Pons (tissue), 1 donor: ENCODE measurements around the gene CELSR1.
"Not testable (repeated sequence)": the region's sequence is repeated elsewhere in the genome, so short reads cannot be mapped to it uniquely, and the experiment has no call there.

Experiments used
- DNase-seq: peaks from one replicate; pipeline ENCODE4 v3.0.0-alpha.2; 2016; ENCODE audit warnings: low spot score

CELSR1 gene

DNA sequence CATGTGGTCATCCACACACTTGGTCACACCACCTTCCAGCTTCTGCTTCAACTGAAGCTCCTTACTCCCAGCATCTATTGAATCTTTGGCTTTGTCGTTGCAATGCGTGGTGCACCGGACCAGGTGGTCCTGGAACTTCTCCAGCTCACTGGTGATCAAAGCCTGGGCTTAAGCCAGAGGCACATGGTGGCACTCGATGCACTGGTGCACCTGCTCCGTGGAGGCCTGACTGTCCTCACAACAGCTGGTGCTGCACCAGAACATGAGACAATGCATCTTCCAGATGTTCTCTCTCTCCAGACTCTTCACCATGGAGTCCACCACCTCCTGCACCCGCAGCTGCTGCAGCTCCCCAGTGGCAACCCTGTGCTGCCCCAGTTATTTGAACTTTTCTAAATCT is 56.0 kb downstream of the CELSR1 start:
- no peak for DNase-seq

DNA sequence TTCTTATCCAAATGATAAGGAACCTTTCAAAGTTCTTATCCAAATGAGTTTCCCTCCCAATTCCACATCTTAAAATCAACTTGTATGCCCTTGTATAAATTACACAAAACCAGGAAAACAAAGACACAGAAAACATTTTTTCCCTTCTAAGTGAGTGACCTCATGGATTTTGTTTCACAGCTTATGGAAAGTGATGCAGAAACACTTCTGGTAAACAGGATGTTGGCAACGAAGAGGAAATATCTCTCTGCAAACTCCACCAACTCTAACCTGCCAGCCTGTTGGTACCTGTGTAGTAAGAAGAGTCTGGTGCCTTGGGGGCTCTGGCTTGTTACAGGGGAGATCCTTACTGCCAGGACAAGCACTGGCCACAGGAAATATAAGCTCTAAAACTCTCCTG is 57.0 kb downstream of the CELSR1 start:
- no peak for DNase-seq

DNA sequence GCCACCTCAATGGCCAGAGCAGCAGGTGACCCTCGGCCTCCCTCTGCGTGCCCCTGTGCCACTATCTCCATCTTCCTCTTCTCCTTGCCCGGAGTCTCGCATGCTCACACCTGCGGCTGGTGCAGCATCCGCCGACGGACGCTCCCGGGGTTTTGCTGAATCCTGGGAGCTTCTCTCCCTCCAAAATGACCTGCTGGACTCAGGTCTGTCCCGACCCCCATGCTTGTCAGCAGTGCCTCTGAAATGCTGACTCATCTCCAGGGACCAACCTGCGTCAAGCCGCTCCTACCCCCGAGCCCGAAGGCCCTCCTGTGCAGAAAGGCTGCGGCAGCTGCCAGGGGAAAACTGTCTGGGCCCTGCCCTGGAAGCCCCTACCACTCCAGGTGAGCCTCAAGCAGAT is 58.4 kb downstream of the CELSR1 start:
- DNase-seq = no peak

DNA sequence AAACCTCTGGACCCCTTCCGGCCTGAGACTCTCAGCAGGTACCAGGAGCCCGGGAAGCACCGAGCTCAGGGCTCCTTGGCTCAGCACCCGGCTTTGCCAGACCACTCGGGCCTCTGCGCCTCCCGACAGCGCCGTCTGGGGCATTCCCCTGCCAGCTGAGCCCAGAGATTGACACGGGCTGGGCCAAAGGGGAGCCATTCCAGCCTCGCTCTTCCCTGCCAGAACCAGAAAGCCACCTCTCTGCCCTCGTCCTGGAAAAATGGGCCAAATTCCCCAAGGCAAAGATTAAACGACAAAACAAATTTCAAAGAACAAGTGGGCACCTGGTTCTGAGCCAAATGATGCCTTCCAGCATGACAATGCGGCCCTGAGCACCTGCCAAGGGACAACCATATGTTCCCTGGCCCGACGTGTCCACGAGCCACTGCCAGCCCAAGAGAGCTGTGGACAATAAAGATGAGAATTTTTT is 59.3 kb downstream of the CELSR1 start:
- no peak for DNase-seq

DNA sequence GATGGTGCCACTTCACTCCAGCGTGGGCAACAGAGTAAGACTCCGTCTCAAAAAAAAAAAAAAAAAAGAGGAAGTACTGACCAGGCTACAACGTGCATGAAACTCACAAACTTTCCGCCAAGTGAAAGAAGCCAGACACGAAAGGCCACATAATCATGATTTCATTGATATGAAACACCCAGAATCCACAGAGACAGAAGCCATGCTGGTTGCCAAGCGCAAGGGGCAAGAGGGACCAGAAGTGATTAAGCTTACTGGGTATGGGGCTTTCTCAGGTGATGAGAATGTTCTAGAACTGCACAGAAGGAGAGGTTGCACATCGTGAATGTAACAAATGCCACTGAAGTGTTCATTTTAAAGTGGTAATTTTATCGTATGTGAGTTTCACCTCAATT is 60.9 kb downstream of the CELSR1 start:
- DNase-seq = no peak

DNA sequence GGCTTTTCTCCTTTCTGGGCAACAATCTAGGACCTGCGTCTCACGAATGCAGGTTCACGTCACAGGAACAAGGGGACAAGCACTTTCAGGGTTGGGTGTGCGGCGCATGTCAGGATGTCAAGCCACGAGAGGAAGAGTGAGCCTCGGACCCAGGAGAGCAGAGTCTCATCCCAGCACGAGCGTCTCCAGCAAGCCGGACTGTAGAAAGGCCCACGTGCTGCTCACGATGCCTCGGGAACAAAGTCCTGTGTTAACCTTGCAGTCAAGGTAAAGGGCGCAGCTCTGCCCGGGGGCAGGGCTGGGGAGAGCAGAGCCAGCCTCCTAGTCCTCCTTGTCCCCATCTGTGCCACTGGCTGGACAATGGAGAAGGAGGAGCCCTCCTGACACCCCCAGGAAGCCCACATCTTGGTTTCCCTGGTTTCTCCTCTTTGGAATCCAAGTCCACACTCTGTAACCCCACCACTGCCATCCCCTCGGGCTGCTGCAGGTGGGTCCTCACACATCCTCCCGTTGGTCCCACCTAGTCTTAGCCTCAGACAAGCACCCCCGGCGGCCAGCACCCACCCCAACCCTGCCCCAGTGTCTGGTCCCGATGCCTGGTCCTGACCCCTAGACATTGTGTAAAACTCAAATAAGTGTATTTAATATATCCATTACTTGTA is 63.4 kb downstream of the CELSR1 start:
- no peak for DNase-seq

DNA sequence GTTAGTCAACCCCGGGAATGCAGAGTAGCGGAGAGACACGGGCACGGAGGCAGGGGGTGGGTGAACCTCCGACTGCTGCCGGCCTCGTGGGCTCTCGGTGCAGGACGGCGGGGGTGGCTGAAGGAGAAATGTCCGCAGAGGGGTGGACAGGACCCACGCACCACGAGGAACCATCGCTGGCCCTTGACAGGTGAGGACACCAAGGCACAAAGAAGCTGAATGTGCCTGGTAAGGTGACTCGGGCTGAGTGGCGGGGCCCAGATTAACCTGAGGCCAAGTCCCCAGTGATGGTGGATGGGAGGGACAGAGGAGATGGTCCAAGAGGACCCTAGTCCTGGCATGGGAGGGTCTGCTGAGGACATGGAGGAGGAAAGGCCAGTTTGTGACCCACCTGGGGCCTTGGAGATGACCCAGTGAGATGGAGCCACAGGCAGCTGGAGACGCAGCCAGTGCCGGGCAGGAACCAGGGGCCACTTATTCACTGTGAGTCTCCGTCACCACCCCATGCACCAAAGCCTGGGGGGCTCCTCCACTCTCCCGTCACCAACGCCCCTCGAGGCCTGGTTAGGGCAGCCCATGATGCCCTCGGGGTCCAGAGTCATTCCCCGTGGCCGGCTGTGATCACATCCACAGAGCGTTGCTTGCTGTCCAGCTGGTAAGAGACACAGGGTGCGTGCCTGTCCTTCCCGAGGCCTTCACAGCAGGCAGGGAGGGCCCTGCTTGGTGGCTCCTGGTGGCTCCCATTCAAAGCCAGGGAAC is 64.2 kb downstream of the CELSR1 start:
- DNase-seq = no peak

DNA sequence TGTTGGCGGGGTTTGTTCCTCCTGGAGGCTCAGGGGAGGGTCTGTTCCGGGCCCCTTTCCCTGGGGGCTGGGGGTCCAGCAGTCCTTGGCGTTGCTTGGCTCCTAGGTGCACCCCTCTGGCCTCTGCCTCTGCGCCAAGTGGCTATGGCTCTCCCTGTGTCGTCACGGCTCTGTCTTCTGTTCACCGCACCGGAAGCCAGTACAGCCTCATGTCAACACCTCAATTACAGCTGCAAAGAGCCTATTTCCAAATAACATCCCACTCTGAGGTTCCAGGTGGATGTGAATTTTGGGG is 64.8 kb downstream of the CELSR1 start:
- DNase-seq = no peak

DNA sequence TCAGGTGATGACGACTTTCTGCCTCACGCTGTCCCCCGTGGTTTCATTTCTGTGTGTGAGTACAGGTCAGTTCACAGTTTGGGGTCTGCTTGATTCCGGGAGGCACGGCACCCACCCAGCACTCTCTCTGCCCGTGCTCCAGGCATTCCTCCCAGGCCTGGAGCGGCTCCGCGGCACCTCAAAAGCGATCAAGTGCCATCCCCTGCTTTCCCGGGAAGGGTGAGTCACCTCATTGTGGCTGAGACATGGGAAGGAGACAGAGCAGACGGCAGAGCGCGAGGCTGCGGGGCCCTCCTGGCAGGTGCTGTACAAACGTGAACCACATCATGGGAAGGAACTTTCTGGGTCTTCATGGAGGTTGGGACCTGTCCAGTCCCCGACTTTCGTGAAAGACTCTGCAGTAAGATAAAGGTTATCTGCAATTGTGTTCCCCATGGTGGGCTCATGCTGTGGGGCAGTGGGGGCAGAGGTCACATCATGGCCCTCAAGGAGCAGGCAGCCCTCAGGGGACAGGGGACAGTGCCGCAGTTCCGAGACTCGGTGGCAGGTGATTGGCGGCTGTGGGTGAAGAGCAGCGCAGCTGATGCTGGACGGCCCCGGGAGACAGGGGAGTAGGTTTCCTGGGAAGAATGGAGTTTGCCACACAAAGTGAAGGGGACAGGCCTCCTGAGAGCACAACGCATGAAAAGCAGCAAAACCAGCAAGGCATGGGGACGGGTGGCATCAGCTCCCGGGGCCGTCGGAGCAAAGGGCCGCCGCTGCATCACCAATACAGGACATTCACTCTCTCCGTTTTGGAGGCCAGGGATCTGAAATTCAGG is 65.3 kb downstream of the CELSR1 start:
- DNase-seq = no peak

DNA sequence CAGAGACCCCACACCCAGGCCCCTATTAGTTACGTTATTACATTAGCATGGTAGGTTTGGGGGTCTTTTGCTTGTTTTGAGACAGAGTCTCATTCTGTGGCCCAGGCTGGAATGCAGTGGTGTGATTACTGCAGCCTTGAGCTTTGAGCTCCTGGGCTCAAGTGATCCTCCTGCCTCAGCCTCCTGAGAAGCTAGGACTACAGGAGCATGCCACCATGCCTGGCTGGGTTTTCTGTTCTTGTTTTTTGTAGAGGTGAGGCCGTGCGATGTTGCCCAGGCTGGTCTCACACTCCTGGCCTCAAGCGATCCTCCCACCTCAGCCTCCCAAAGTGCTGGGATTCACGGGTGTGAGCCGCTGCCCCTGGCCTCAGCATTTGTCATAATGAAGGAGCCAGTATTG is 66.1 kb downstream of the CELSR1 start:
- DNase-seq = not testable (repeated sequence)

DNA sequence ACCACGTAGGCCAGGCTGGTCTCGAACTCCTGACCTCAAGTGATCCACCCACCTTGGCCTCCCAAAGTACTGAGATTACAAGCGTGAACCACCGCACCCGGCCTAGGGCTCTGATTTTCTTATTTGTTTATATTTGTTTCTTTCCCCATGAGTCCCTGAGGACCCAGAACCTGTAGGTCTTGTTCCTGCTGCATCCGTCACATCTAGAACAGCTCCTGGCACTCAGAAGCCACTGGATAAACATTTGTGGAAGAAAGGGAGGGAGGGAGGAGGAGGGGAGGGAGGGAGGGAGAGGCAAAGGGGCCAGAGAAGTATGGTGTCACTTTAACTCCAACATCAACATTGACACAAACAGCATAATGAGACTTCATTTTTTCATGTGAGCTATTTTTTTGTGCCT is 67.7 kb downstream of the CELSR1 start:
- DNase-seq = no peak

DNA sequence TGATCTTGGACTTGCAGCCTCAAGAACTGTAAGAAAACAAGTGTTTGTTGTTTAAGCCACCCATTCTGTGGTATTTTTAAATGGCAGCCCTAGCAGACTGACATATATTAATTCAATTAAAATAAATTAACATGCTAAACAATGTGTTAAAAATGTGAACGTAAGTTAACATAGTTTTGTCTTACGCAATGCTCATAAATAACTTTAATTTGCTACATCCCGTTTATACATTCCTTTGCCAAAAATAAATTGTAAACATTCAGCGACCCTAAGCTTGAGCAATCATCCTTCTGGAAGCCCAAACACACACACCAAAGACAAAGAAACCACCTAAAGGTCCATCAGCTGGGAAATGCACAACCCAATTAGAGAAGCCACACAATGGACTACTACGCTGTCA is 70.4 kb downstream of the CELSR1 start:
- DNase-seq = no peak

DNA sequence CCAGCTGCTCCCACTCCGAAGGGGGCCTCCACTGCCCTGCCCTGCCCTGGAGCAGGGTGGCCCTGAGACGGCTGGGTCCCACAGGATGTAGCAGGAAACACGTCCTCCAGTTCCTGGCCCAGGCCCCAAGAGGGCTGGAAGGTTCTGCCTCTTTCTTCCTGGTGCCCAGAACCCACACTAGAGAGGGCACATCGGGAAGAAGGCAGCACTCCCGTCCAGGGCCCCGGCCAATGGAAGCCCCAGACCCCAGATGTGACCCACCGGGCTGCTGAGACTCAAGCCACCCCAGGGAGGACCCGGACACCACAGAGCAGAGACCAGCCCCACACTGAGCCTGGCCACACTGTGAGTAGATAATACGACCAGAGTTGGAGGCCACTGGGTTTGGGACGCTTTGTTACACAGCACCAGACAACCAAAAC is 71.2 kb downstream of the CELSR1 start:
- no peak for DNase-seq

DNA sequence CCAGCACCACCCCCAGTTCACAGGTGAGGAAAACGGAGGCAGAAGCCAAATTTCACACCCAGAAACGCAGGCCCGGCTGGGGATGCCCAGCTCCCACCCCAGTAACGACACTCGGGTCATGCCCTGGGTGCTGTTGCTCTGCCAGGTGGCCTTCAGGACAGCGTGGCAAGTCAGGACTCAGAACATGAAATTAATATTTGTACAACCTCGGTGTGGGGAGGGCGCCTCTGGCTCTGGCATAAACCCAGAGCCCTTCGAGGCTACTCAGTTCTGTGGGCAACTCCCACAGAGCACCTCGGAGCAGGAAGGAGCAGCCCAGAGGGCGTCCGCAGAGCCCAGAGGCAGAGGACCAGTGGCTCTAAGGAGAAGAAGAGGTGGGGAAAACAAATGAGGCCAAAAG is 71.6 kb downstream of the CELSR1 start:
- DNase-seq = no peak

DNA sequence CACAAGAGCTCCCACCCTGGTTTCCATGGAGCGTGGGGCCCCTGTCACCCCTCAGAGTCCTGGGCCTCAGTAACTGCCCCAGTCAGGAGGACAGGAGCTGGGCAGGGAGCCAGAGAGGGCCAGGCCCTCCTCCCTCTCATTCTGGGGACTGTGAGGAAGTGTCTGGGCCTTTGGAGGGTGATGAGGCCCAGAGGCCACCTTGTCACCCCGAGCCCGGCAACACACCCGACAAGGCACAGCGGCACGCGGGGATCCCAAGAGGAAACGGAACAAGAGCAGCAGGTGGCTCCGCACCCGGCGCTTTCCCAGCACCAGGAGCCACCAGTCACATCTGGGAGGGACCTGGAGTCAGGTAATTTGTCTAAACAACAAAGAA is 72.1 kb downstream of the CELSR1 start:
- DNase-seq = no peak

DNA sequence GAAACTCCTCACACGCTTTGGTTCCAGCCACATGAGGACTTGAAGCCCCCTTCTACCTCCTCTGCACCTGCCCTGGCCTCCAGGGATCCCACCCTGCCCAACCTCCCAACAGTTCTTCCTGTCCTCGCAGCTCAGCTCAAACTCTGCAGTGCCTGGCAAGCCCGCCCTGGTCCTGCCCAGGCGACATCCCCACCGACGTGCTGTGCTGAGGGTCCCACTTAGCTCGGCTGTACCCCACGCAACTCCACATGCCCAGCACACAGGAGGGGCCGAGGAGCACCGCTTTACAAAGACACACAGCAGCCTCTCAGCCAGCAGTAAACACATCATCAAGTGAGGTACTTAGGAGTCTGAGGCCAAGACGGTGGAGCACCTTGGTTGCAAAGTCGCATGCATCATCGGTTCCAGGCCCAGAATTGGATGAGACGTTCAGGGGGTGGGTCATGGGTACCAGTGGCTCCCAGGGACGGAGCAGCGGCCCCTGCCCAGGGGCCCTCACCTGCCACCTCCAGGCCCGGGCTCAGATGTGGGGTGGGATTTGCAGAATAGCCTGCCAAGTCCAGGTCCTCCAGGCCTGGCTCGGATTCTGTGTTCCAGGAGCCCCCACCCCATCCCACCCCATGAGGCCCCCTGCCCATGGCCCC is 72.6 kb downstream of the CELSR1 start:
- DNase-seq = no peak

DNA sequence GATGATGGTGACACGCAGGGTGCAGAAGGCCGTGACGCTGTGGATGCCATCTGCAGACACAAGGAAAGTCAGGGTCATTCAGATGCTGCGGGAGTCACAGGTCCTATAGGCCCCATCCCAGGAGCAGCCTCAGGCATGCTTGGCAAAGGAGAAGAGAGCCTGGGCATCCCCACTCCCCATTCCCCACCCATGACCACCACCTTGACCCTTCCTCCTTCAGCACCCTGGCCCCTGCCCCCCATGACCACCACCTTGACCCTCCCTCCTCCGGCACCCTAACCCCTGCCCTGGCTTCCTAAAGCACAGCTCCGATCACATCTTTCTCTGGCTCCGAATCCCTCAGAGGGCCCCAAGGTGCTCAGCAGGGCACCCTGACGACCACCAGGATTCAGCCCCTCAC is 73.1 kb downstream of the CELSR1 start:
- no peak for DNase-seq

DNA sequence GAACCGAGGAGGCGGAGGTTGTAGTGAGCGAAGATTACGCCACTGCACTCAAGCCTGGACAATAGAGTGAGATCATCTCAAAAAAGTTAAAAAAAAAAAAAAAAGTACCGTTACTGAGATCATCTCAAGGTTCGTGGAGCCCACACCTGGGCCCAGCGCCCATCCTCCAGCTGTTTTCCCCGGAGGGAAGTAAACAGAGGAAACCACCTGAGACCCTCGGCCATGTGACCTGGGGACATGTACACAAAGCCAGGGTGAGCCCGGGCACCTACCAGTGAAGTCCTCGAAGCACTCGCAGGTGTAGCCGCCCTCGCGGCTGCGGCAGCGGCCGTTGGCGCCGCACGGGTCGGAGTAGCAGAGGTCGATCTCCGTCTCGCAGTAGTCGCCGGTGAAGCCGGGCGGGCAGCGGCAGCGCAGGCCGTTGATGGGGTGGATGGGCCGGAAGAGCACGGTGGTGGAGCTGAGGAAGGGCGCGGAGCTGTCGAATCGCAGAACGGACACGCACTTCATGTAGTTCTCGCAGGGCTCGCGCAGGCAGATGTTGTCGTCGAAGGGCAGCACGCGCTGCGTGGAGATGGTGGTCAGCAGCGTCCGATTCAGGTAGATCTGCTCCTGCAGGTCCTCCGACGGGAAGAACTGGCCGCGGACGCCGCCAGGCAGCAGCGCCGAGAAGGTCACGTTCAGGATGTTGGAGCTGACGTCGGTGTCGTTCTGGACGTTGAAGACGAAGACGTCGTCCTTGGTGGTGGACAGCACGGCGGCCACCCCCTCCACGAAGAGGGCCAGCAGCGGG is 73.8 kb downstream of the CELSR1 start:
- no peak for DNase-seq

DNA sequence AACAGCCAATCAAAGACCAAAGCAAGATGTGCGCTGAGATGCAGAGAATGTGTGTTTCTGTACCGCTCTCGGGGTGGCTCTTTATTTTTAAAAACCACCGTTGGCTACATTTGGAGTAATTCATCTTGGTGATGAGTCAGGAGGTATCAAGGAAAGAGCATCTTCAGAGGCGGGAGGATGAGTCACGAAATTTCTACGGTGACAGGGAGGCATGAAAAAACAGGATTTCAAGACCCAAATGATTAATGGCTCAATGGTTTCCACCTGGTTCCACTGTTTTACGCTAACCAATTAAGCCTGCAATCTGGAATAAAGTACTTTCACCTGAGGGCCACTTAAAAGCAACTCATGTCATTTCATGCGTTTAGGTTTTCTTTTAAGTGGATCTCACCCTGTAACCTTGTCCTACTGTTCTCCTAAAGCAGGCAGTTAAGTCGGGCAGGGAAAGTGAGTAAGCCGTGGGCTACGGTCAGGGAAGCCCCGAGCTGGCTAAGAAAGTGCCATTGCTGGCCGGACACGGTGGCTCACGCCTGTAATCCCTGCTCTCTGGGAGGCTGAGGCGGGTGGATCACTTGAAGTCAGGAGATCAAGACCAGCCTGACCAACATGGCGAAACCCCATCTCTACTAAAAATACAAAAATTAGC is 74.6 kb downstream of the CELSR1 start:
- no peak for DNase-seq

DNA sequence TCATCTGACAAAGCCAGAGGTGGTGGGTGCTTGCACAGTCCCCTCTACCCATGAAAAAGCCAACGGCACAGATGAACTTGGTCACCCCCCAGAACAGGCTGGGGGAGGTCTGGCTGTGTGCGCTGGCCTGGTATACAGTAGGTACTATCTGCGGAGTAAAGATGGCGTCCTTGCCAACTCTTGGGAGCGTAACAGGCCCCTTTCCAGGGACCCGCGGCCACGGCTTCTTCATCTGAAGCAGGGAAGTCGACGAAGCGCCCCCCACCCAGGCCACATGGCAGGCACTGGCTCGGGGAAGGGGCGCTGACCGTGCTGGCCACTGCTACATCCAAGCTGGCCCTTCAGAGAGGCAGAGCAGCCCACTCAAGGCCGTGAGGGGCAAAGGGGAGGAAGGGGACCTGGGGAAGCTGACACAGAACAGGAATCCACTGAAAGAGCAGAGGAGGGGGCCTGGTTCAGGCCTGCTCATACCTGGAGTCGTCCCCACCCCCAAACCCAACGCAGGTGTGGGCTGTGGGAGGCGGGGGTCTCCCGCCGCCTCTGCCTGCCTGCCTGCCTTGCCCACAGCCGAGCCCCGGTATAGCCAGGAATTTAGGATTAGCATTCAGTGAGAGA is 75.7 kb downstream of the CELSR1 start:
- DNase-seq = no peak

DNA sequence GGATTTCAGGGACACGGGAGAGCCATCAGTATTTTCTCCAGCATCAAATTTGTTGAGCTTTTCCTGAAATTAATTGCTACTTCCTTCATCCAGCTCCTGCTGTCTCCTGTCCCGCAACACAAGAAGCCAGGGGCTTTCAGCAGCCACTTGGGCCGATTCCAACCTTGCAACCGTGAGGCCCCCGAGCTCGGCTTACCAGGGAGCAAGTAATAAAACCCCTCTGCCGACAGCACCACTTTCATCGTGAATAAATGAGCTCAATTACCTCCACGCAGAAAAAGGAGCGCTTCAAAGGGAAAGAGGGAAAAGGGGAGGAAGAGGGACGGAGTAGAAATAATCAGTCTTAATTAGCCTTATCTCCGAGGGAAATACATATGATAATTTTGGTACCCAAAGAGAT is 76.6 kb downstream of the CELSR1 start:
- no peak for DNase-seq
